ENCODE results near the gene SMOC2. TPM values are rescaled to one million over a fixed set of nuclear protein-coding genes. Genes with fewer than 3 reads are reported as not detected.

SMOC2 gene
- total and polyA plus RNA-seq, 4 donors, result 1.3 to 6.4 (median 4.6) TPM

DNA sequence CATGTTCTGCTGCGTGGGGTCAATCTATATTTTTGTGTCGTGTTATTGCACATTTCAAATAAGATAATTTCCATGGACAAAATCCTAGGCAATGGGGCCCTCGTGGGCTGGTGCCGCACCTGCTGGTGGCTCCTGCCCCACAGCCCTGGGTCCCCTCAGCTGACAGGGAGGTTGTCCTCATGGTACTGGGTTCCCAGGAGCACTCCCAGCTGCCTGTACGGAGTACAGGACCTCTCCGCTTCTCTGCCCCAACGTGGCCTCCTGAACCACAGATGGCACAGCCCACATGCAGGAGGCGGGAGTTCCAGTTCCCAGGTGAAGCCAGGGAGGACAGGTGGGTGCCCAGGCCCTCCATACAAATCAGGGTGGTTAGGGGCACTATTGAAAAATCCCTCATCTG, 243.5 kb downstream of the SMOC2 start:
- Histone ChIP-seq H3K4me1 (ENCODE audit: control insufficient read depth in 5 of 5, insufficient read depth in 5 of 5, low read length in 5 of 5) (no peaks in the 10 kb centered on the region), H3K27ac (ENCODE audit: low read depth in 1 of 2, low read length in 1 of 2) (no peak overlapping the region), H3K36me3 (ENCODE audit: control insufficient read depth in 4 of 4, insufficient read depth in 4 of 4, low read length in 4 of 4) (no peaks in the 10 kb centered on the region), H3K4me3 (no peak overlapping the region), H3K9me3 (ENCODE audit: control insufficient read depth in 4 of 4, insufficient read depth in 3 of 4, low read length in 3 of 4) (no peaks in the 10 kb centered on the region), H3K9ac (ENCODE audit: insufficient read depth in 1 of 2, low read length in 2 of 2) (no peak overlapping the region), H3K27me3 (ENCODE audit: control insufficient read depth in 3 of 3, insufficient read depth in 3 of 3, low read length in 2 of 3) (no peaks in the 10 kb centered on the region)
- ATAC-seq (ENCODE audit: insufficient read depth, low FRiP score), result no peak
- DNase-seq, result no peak
- TF ChIP-seq, protein P1, sequence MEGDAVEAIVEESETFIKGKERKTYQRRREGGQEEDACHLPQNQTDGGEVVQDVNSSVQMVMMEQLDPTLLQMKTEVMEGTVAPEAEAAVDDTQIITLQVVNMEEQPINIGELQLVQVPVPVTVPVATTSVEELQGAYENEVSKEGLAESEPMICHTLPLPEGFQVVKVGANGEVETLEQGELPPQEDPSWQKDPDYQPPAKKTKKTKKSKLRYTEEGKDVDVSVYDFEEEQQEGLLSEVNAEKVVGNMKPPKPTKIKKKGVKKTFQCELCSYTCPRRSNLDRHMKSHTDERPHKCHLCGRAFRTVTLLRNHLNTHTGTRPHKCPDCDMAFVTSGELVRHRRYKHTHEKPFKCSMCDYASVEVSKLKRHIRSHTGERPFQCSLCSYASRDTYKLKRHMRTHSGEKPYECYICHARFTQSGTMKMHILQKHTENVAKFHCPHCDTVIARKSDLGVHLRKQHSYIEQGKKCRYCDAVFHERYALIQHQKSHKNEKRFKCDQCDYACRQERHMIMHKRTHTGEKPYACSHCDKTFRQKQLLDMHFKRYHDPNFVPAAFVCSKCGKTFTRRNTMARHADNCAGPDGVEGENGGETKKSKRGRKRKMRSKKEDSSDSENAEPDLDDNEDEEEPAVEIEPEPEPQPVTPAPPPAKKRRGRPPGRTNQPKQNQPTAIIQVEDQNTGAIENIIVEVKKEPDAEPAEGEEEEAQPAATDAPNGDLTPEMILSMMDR (IDR thresholded peaks at IDR 0.05; ENCODE audit: control extremely low read depth, extremely low read depth), result no peak
- 74 to 77% methylated on average over 8 of the region's 8 CpGs for WGBS, 2 donors

DNA sequence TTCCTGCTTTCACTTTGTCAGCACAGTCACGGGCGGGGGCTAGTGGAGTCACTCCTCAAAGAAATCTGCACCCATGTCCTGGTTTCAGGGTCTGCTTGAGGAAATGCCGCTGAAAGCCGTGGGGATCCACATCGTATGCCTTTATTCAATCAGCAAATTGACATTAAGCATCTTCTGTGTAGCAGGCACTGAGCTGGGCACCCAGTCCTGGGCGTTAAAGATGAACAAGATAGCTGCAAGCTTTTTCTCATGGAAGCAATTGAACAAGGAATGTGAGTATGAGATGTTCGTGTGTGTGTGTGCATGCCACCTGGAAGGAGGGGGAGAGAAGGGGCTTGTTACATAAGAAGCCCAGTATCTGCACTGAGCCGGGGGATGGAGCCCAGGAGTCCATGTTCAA, 243.9 kb downstream of the SMOC2 start:
- Histone ChIP-seq H3K4me1 (ENCODE audit: control insufficient read depth in 5 of 5, insufficient read depth in 5 of 5, low read length in 5 of 5) (no peaks in the 10 kb centered on the region), H3K4me3 (no peak overlapping the region), H3K27me3 (ENCODE audit: control insufficient read depth in 3 of 3, insufficient read depth in 3 of 3, low read length in 2 of 3) (no peaks in the 10 kb centered on the region), H3K27ac (ENCODE audit: low read depth in 1 of 2, low read length in 1 of 2) (no peak overlapping the region), H3K36me3 (ENCODE audit: control insufficient read depth in 4 of 4, insufficient read depth in 4 of 4, low read length in 4 of 4) (no peaks in the 10 kb centered on the region), H3K9me3 (ENCODE audit: control insufficient read depth in 4 of 4, insufficient read depth in 3 of 4, low read length in 3 of 4) (no peaks in the 10 kb centered on the region), H3K9ac (ENCODE audit: insufficient read depth in 1 of 2, low read length in 2 of 2) (no peak overlapping the region)
- DNase-seq (no peak), ATAC-seq (ENCODE audit: insufficient read depth, low FRiP score) (no peak)
- TF ChIP-seq, protein P1 (IDR thresholded peaks at IDR 0.05; ENCODE audit: control extremely low read depth, extremely low read depth), result no peak
- 86 to 87% methylated on average over 8 of the region's 8 CpGs for WGBS, 2 donors

DNA sequence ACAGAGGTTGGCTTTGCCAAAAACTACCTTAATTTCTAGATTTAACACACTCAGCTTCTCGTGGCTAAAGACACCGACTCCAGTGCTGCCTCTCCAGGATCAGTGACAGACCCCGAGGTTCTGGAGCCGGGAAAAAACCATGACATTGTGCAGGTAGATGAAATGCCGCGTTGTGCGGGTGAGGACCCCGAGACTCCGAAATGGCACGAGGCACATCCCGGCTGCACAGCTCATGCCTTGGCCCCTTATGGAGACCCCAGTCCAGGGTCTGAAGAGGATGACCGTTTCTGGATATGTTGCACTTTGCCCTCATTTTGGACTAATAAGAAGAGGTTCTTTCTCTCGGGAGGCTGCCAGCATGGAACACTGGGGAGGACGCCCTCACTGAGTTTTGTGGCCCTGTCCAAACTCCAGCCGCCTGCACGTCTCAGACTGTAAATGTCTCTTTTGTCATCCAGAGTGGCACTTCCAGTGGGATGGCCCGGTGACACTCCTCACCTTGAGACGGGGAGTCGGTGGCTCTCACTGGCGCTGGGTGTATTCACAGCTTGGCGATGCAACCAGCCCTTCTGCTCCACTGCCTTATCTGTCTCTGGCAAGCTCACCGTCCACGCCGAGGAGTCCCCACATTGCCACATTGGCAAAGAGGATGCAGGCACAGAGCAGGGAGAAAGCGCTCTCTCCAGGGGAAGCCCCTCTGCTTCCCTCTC, 245.2 kb downstream of the SMOC2 start:
- TF ChIP-seq, protein P1 (IDR thresholded peaks at IDR 0.05; ENCODE audit: control extremely low read depth, extremely low read depth), result no peak

More for the DNA sequence above, 245.2 kb downstream of the SMOC2 start:
- ATAC-seq (ENCODE audit: insufficient read depth, low FRiP score) (no peak), DNase-seq (no peak)
- H3K27me3 ChIP-seq (ENCODE audit: control insufficient read depth in 3 of 3, insufficient read depth in 3 of 3, low read length in 2 of 3), result no peaks in the 10 kb centered on the region
- WGBS, 2 donors, result 81 to 84% methylated on average over 25 of the region's 25 CpGs
- H3K36me3 ChIP-seq (ENCODE audit: control insufficient read depth in 4 of 4, insufficient read depth in 4 of 4, low read length in 4 of 4), result no peaks in the 10 kb centered on the region
- no peak overlapping the region for H3K27ac ChIP-seq (ENCODE audit: low read depth in 1 of 2, low read length in 1 of 2)
- no peaks in the 10 kb centered on the region for H3K4me1 ChIP-seq (ENCODE audit: control insufficient read depth in 5 of 5, insufficient read depth in 5 of 5, low read length in 5 of 5)
- H3K4me3 ChIP-seq, result no peak overlapping the region
- no peak overlapping the region for H3K9ac ChIP-seq (ENCODE audit: insufficient read depth in 1 of 2, low read length in 2 of 2)
- no peaks in the 10 kb centered on the region for H3K9me3 ChIP-seq (ENCODE audit: control insufficient read depth in 4 of 4, insufficient read depth in 3 of 4, low read length in 3 of 4)

Measured in lung (tissue), 12 donors.